ENCODE measurements around the gene PTGER4.
"Not testable (repeated sequence)": the region's sequence is repeated elsewhere in the genome, so short reads cannot be mapped to it uniquely, and the experiment has no call there.

Gene PTGER4

GRCh38 chr5:40679913-40680681 is at the start of gene PTGER4:
PTGER4 (plus strand) TSS chr5:40679915; CDS start chr5:40680994, 1,079 bp downstream.
- DNase-seq: no peak

GRCh38 chr5:40630126-40630525 is 49.6 kb upstream of the PTGER4 start:
- DNase-seq: no peak

- no peak for DNase-seq
These were observed 48.5 kb upstream of the PTGER4 start for GRCh38 chr5:40631236-40631635.

- DNase-seq: no peak
These were observed 45.6 kb upstream of the PTGER4 start for GRCh38 chr5:40634154-40634553.

GRCh38 chr5:40634593-40634992 is 45.1 kb upstream of the PTGER4 start:
- no peak for DNase-seq

GRCh38 chr5:40639531-40639930 is 40.2 kb upstream of the PTGER4 start:
- DNase-seq: not testable (repeated sequence)

- no peak for DNase-seq
These were observed 33.4 kb upstream of the PTGER4 start for GRCh38 chr5:40646266-40646665.

GRCh38 chr5:40648150-40648549 is 31.6 kb upstream of the PTGER4 start:
- DNase-seq: no peak

- DNase-seq: no peak
These were observed 30.2 kb upstream of the PTGER4 start for GRCh38 chr5:40649463-40650030.

- DNase-seq: no peak
These were observed 28.5 kb upstream of the PTGER4 start for GRCh38 chr5:40651201-40651600.

GRCh38 chr5:40652441-40653220 is 27.1 kb upstream of the PTGER4 start:
- DNase-seq: no peak

GRCh38 chr5:40653221-40654022 is 26.3 kb upstream of the PTGER4 start:
- DNase-seq: no peak

GRCh38 chr5:40654377-40654991 is 25.2 kb upstream of the PTGER4 start:
- no peak for DNase-seq

- DNase-seq: no peak
These were observed 24.6 kb upstream of the PTGER4 start for GRCh38 chr5:40655138-40655537.

GRCh38 chr5:40656091-40656490 is 23.6 kb upstream of the PTGER4 start:
- DNase-seq: not testable (repeated sequence)

- DNase-seq: no peak
These were observed 22.9 kb upstream of the PTGER4 start for GRCh38 chr5:40656766-40657165.

GRCh38 chr5:40660751-40661150 is 19.0 kb upstream of the PTGER4 start:
- DNase-seq: no peak

GRCh38 chr5:40665635-40666298 is 13.9 kb upstream of the PTGER4 start:
- no peak for DNase-seq

- DNase-seq: no peak
These were observed 13.1 kb upstream of the PTGER4 start for GRCh38 chr5:40666657-40667056.

GRCh38 chr5:40667161-40667663 is 12.5 kb upstream of the PTGER4 start:
- no peak for DNase-seq

GRCh38 chr5:40669606-40670390 is 9.9 kb upstream of the PTGER4 start:
- no peak for DNase-seq

Data from T1000 (cell line).